Endothelial cell (in vitro differentiated cells): ENCODE measurements around the gene URB2. TPM values are rescaled to one million over a fixed set of nuclear protein-coding genes. Genes with fewer than 3 reads are reported as not detected.

Source experiments
- DNase-seq: peaks from one replicate; pipeline ENCODE4 v3.0.0; 2021; ENCODE audit warnings: low spot score
- H3K27ac Mint-ChIP-seq: one replicate; pipeline ENCODE4 v1.8.0; 2021; ENCODE audit warnings: mixed read lengths, inconsistent platforms; ENCODE audit not compliant: unreplicated experiment
- H3K27me3 Mint-ChIP-seq: one replicate; pipeline ENCODE4 v1.8.0; 2021; ENCODE audit warnings: mild to moderate bottlenecking, moderate library complexity, mixed read lengths, inconsistent platforms; ENCODE audit not compliant: unreplicated experiment
- H3K36me3 Mint-ChIP-seq: one replicate; pipeline ENCODE4 v1.8.0; 2021; ENCODE audit warnings: mild to moderate bottlenecking, low read depth, mixed read lengths, inconsistent platforms; ENCODE audit not compliant: unreplicated experiment
- H3K4me1 Mint-ChIP-seq: one replicate; pipeline ENCODE4 v1.8.0; 2021; ENCODE audit warnings: mild to moderate bottlenecking, mixed read lengths, inconsistent platforms; ENCODE audit not compliant: unreplicated experiment
- H3K4me3 Mint-ChIP-seq: one replicate; pipeline ENCODE4 v1.8.0; 2021; ENCODE audit warnings: mild to moderate bottlenecking, mixed read lengths, inconsistent platforms; ENCODE audit not compliant: unreplicated experiment
- H3K9me3 Mint-ChIP-seq: one replicate; pipeline ENCODE4 v1.8.0; 2021; ENCODE audit warnings: mixed read lengths, inconsistent platforms; ENCODE audit not compliant: unreplicated experiment
- total RNA-seq: library from RNA; stranded (reverse); fragmentation: NEBNext Ultra II Directional; extraction: Animal tissue kit (Norgen Biotek cat#: 25700); gene quantifications from one replicate; pipeline ENCODE4 v1.2.1, GENCODE V29; 2021; ENCODE audit not compliant: unreplicated experiment
- TF ChIP-seq, protein P1 (sequence below): fragments of 200-600 bp; sonication (generic); IDR thresholded peaks from one replicate; pipeline ENCODE4 v1.5.0; 2021; ENCODE audit warnings: antibody characterized with exemption; ENCODE audit not compliant: unreplicated experiment

URB2 gene
- total RNA-seq, 1 donor from 2014 or later, result 10.6 TPM

DNA sequence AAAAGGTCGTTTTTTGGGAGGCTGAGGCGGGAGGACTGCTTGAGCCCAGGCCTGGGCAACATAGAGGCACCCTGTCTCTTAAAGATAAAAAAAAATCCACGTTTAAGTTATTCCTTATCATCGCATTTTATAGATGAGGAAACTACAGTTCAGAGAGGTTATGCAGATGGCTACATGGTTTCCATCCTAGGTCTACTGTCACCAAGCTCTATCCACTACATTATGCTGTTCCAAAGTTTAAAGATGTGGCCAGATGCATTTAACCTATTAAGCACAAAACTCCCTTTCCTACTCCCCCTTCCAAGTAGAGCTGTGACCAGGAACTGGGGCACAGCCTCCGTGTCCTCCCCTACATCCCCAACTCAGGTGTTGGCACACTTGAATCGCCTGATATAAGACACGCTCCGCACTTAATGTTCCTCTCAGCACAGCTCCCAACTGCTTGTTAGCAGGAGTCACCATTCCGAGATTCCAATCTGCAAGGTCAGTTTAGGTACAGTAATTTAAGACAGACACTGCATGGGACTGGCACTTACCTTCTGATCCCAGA is 1.5 kb upstream of the URB2 start:
- Mint-ChIP-seq H3K27me3 (peaks cover 4% of the 10 kb centered on the region), H3K4me1 (peaks cover 41% of the 10 kb centered on the region), H3K36me3 (peaks cover 7% of the 10 kb centered on the region), H3K9me3 (no peaks in the 10 kb centered on the region), H3K27ac (peak overlapping the region; percentile 76), H3K4me3 (peak overlapping the region; percentile 97)
- DNase-seq, result no peak
- TF ChIP-seq, protein P1, sequence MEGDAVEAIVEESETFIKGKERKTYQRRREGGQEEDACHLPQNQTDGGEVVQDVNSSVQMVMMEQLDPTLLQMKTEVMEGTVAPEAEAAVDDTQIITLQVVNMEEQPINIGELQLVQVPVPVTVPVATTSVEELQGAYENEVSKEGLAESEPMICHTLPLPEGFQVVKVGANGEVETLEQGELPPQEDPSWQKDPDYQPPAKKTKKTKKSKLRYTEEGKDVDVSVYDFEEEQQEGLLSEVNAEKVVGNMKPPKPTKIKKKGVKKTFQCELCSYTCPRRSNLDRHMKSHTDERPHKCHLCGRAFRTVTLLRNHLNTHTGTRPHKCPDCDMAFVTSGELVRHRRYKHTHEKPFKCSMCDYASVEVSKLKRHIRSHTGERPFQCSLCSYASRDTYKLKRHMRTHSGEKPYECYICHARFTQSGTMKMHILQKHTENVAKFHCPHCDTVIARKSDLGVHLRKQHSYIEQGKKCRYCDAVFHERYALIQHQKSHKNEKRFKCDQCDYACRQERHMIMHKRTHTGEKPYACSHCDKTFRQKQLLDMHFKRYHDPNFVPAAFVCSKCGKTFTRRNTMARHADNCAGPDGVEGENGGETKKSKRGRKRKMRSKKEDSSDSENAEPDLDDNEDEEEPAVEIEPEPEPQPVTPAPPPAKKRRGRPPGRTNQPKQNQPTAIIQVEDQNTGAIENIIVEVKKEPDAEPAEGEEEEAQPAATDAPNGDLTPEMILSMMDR, result no peak

DNA sequence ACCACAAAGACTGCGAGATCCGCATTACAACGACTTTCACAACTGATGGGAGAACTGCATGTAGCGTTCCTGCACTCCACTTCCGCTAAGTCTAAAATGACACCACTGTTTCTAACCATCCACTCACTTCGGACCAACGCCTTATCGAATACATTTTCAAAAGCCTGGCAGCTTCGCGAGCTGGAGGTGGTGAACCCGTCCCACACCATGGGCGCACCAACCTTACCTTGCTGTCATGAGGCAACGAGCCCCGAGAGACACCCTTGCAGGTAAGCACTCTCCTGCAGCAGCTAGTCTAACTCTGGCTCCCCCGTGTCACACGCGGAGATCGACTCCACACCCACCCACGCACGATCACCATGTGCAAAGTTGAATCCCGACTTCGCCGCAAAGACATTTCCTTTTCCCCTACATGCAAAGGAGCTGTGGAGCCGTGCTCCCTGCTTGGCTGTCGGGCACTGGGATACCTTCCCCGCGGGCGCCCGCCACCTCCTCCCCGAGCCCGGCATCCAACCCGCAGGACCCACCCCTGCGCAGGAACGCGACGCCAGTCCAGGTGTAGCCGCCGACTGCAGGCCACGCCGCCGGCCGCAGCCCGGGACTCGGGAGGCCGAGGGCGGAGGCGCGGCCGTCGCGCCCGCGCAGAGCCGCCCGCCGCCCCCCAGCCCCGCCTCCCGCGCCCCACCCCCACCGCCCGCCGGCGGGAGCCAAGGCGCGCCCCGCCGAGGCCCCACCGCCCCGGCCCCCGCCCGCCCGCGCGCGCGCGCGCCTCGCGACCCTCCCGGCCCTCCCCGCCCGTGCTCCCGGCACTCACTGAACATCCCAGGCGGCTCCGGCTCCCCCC is 754 bp upstream of the URB2 start:
- Mint-ChIP-seq H3K27me3 (peaks cover 5% of the 10 kb centered on the region), H3K4me3 (peak overlapping the region; percentile 97), H3K36me3 (peaks cover 7% of the 10 kb centered on the region), H3K9me3 (no peaks in the 10 kb centered on the region), H3K4me1 (peaks cover 36% of the 10 kb centered on the region), H3K27ac (peak overlapping the region; percentile 76)
- TF ChIP-seq, protein P1, result no peak
- DNase-seq, result peak; percentile 47

DNA sequence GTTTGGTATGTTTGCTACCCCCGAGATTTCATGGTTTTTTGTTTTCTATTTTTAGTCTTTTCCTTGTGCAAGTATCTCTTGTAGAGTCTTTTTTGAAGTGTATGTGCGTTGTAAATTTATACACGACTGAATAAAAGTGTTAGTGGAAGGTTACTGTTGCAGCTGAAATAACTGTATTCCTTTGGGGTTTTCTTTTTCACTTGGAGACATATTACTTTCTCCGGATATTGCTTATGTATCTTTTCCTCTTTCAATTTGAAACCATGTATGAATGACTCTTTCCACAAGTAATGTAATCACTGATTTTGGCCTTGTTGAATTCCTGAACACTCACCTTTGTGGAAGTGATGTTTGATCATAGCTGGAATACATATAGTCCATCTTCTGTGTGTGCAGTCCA is 956 bp downstream of the URB2 start:
- Mint-ChIP-seq H3K4me3 (peak overlapping the region; percentile 98), H3K27ac (no peak overlapping the region), H3K36me3 (peaks cover 7% of the 10 kb centered on the region), H3K9me3 (no peaks in the 10 kb centered on the region), H3K4me1 (peaks cover 30% of the 10 kb centered on the region), H3K27me3 (peaks cover 4% of the 10 kb centered on the region)
- TF ChIP-seq, protein P1, result no peak
- DNase-seq, result no peak

DNA sequence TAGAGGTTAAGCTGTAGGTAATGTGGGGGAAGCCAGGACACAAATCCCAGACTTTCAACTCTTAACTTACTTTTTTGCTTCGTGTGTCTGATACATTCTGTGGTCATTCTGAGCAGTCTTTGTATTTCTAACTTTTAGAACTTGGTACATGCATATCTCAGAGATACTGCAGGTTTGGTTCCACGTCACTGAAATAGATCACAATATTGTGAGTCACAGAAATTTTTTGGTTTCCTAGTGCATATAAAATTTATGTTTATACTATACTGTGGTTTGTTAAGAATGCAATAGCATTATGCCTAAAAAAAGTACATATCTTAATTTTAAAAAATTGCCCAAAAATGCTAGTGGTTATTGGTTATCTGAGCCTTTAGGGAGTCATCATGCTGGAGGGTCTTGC is 3.2 kb downstream of the URB2 start:
- Mint-ChIP-seq H3K27ac (no peak overlapping the region), H3K4me1 (peaks cover 25% of the 10 kb centered on the region)

More for the DNA sequence above, 3.2 kb downstream of the URB2 start:
- H3K9me3 Mint-ChIP-seq, result no peaks in the 10 kb centered on the region
- peaks cover 7% of the 10 kb centered on the region for H3K36me3 Mint-ChIP-seq
- H3K27me3 Mint-ChIP-seq, result peaks cover 4% of the 10 kb centered on the region
- TF ChIP-seq, protein P1, result no peak
- DNase-seq, result no peak
- no peak overlapping the region for H3K4me3 Mint-ChIP-seq
